Activated naive CD8-positive, alpha-beta T cell treated with anti-CD3 and anti-CD28 coated beads, Interleukin-2, amount 50 U/mL, for 24 hours (primary cell): ENCODE results near the gene MS4A15.
"Not testable (repeated sequence)": the region's sequence is repeated elsewhere in the genome, so short reads cannot be mapped to it uniquely, and the experiment has no call there.

Experiments
- ATAC-seq: fragments of 150-1000 bp; cut with Tn5 transposase; one replicate; pipeline ENCODE4 v1.10.0; 2021
- DNase-seq: peaks from one replicate; pipeline ENCODE4 v3.0.0; 2021
- H3K27ac Mint-ChIP-seq: one replicate; pipeline ENCODE4 v1.8.0; 2021; ENCODE audit warnings: mild to moderate bottlenecking, mixed read lengths
- H3K27me3 Mint-ChIP-seq: one replicate; pipeline ENCODE4 v1.8.0; 2021; ENCODE audit warnings: mixed read lengths
- H3K36me3 Mint-ChIP-seq: one replicate; pipeline ENCODE4 v1.8.0; 2021; ENCODE audit warnings: low read depth, mixed read lengths
- H3K4me1 Mint-ChIP-seq: one replicate; pipeline ENCODE4 v1.8.0; 2021; ENCODE audit warnings: mixed read lengths
- H3K4me3 Mint-ChIP-seq: one replicate; pipeline ENCODE4 v1.8.0; 2021; ENCODE audit warnings: mild to moderate bottlenecking, moderate library complexity, mixed read lengths
- H3K9me3 Mint-ChIP-seq: one replicate; pipeline ENCODE4 v1.8.0; 2021; ENCODE audit warnings: mixed read lengths

MS4A15 gene

DNA sequence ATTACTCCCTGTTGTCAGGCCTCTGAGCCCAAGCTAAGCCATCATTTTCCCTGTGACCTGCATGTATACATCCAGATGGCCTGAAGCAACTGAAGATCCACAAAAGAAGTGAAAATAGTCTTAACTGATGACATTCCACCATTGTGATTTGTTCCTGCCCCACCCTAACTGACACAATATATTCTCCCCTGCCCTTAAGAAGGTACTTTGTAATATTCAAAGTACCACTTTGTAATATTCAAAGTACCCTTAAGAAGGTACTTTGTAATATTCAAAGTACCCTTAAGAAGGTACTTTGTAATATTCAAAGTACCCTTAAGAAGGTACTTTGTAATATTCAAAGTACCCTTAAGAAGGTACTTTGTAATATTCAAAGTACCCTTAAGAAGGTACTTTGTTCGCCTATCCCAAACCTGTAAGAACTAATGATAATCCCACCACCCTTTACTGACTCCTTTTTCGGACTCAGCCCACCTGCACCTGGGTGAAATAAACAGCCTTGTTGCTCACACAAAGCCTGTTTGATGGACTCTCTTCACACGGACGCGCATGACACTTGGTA, 67.2 kb downstream of the MS4A15 start:
- not testable (repeated sequence) for H3K4me3 Mint-ChIP-seq, ATAC-seq, H3K27me3 Mint-ChIP-seq, H3K4me1 Mint-ChIP-seq, H3K9me3 Mint-ChIP-seq, H3K36me3 Mint-ChIP-seq, DNase-seq, H3K27ac Mint-ChIP-seq

DNA sequence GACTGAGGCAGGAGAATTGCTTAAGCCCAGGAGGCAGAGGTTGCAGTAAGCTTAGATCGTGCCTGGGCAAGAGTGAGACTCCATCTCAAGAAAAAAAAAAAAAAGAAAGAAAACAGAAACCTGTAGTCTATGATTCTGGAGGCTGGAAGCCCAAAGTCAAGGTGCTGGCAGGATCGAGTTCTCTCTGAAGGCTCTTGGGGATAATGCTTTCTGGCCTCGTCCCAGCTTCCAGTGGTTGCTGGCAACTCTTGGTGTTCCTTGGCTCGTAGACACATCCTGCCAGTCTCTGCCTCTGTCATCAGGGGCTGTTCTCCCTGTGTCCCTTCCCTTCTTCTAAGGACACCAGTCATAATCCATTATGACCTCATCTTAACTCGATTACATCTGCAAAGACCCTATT, 68.5 kb downstream of the MS4A15 start:
- Mint-ChIP-seq H3K4me3 (no peak overlapping the region), H3K4me1 (no peaks in the 10 kb centered on the region)

DNA sequence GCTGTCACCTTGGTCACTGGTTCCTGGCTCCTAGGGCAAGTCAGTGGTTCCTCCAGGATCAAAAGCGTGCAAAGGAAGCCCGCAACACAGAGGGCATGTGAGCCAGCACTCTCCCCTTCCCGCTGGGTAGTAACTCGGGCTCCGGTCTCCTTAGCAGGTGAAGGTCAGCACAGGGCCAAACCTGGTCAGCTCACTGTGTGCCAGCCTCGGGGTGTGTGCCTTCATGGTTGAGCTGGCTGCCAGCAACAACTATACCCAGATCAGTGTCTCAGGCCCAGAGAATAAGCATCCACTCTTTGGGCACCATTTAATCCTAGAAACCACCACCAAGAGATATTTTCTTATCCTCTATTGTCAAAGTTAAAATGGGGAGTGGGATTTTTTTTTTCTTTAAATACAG, 69.1 kb downstream of the MS4A15 start:
- Mint-ChIP-seq H3K27me3 (no peaks in the 10 kb centered on the region), H3K27ac (no peak overlapping the region), H3K9me3 (no peaks in the 10 kb centered on the region), H3K36me3 (no peaks in the 10 kb centered on the region), H3K4me3 (no peak overlapping the region), H3K4me1 (no peaks in the 10 kb centered on the region)
- DNase-seq (no peak), ATAC-seq (no peak)

More for the DNA sequence above, 68.5 kb downstream of the MS4A15 start:
- Mint-ChIP-seq H3K9me3 (no peaks in the 10 kb centered on the region), H3K36me3 (no peaks in the 10 kb centered on the region), H3K27ac (no peak overlapping the region), H3K27me3 (no peaks in the 10 kb centered on the region)
- ATAC-seq (no peak), DNase-seq (no peak)
